NK-92 treated with Interleukin-12 subunit alpha and Interleukin-12 subunit beta, amount 100 ng/mL, for 24 hours (cell line): Measurements from ENCODE around the gene FAHD2A.
"Not testable (repeated sequence)": the region's sequence is repeated elsewhere in the genome, so short reads cannot be mapped to it uniquely, and the experiment has no call there.

Experiments
- DNase-seq: peaks from one replicate; lab custom pipeline; 2025; lab: John Stamatoyannopoulos, UW

FAHD2A gene

GRCh38 chr2:95376311-95377215 lies 25.9 kb upstream of the FAHD2A start:
- no peak for DNase-seq

DNA sequence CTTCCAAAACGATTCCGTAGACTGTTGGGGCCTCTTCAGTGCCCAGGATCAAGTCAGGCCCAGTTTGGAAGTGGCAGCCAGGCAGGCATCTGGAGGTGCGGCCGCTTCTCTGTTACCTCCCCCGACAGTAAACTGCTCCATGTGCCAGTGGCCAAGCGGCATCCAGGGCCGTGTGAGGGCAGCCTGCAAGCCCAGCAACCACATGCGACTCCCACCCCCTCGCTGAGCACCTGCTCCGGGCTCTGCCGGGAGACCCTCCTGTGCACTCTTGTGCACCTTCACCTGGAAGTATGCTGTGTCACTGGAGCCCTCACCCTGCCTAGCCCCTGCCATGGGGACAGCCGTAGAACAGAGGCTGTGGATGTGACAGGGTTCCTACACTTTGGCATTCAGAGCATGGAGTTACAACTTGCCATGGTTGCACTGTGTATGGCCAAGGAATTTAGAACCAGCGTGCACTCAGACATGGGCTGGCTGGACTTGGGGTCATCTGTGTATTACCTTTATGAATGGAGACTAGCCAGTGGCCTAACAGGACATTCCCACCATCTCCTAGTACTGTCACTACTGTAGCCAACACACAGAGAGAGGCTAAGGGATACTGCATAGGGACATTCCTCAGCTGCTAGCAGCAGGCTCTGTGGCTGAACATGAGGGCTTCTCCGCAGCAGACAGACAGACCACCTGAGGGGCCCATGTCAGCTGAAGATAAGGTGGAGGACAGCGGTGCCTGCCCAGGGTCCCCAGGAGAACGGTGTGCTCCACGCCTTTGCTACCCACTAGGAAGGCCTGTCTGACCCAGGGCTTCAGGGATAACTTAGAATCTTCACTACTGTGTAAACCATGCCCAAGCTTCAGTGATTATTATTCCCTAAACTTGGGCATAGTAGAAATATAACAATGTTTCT lies 25.0 kb upstream of the FAHD2A start:
- no peak for DNase-seq

DNA sequence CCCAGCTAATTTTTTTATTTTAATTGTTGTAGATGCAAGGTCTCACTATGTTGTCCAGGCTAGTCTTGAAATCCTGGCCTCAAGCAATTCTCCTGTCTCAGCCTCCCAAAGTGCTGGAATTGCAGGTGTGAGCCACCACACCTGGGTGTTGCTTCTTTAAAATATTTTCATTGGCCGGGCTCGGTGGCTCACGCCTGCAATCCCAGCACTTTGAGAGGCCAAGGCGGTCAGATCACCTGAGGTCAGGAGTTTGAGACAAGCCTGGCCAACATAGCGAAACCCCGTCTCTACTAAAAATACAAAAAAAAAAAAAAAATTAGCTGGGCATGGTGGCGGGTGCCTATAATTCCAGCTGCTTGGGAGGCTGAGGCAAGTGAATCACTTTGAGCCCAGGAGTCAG lies 24.2 kb upstream of the FAHD2A start:
- DNase-seq: not testable (repeated sequence)

GRCh38 chr2:95379371-95379831 lies 23.1 kb upstream of the FAHD2A start:
- DNase-seq: no peak

DNA sequence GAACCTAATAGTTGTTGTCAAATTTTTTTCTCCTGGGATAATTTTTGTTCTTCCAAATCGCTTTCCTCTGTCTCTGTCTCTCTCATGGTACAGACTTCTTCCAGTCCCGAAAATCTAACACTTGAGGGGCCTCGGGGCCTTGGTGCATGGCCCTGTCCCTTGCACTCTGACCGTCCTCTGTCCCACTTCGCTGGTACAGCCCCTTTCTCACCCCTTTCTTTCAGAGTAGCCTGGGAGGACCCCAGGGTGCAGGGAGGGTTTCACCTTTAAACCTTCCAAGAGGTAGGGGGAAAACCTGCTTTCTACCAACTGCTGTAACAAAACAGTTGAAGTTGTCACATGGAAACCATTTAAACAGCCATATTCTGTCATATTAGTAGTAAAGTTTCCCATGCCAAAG lies 22.2 kb upstream of the FAHD2A start:
- DNase-seq: no peak

DNA sequence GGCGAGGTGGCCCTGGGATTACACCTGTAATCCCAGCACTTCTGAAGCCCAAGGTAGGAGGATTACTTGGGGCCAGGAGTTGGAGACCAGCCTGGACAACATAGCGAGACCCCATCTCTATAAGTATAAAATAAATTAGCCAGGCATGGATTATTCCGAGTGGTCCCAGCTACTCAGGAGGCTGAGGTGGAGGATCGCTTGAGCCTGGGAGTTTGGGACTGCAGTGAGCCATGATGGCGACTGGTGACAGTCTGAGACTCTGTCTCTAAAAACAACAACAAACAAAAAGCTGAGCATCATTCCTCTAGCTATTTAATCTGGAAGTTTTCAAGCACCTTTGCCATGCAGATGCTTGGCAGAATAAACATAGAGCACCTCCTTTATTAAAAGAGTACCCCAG lies 21.8 kb upstream of the FAHD2A start:
- no peak for DNase-seq

DNA sequence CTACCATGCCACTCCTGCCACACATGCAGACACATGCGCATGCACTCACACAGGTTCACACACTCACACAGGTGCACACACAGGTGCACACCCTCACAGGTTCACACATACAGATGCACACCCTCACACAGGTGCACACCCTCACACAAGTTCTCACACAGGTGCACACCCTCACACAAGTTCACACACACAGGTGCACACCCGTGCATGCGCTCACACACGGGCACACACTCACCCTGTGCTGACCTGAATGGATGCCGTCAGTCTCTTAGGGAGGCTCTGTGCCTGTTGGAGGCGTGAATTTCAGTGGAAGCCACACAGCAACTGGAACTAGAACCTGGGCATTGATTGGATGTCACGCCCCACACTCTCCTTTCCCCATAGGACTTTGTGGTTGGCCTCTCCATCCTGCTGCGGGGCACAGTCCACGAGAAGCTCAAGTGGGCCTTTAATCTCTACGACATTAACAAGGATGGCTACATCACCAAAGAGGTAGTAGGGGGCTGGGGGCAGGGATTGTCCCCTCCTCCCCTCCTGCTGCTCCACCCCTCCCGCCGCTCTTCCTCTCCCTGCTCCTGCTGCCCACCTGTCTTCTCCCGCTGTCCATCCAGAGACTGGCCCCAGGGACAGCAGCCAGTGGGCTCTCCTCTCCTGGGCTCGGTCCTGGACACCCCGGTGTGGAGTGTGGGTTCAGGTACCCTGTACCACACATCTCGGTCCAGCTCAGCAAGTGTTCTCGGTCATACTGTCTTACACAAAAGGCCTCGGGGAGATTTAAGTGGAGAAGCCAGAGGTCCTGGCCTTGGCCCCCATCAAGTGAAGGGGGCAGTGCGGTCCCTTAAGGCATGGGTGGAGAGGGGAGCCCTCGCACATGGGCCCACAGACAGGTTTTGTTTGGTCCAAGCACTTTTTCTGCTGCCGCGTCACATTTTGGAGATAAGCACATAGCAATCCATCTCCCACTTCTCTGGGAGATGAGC lies 21.0 kb upstream of the FAHD2A start:
- no peak for DNase-seq

GRCh38 chr2:95382192-95382591 lies 20.3 kb upstream of the FAHD2A start:
- DNase-seq: no peak

- no peak for DNase-seq
Measured at GRCh38 chr2:95382686-95383634, 19.5 kb upstream of the FAHD2A start.

GRCh38 chr2:95383635-95384027 lies 18.9 kb upstream of the FAHD2A start:
- DNase-seq: no peak

DNA sequence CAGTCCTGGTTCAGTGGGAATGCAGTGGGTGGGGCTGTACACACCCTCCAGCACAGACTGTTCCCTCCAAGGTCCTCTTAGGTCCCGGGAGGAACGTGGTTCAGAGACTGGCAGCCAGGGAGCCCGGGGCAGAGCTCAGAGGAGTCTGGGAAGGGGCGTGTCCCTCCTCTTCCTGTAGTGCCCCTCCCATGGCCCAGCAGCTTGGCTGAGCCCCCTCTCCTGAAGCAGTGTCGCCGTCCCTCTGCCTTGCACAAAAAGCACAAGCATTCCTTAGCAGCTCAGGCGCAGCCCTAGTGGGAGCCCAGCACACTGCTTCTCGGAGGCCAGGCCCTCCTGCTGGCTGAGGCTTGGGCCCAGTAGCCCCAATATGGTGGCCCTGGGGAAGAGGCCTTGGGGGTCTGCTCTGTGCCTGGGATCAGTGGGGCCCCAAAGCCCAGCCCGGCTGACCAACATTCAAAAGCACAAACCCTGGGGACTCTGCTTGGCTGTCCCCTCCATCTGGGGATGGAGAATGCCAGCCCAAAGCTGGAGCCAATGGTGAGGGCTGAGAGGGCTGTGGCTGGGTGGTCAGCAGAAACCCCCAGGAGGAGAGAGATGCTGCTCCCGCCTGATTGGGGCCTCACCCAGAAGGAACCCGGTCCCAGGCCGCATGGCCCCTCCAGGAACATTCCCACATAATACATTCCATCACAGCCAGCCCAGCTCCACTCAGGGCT lies 17.5 kb upstream of the FAHD2A start:
- no peak for DNase-seq

DNA sequence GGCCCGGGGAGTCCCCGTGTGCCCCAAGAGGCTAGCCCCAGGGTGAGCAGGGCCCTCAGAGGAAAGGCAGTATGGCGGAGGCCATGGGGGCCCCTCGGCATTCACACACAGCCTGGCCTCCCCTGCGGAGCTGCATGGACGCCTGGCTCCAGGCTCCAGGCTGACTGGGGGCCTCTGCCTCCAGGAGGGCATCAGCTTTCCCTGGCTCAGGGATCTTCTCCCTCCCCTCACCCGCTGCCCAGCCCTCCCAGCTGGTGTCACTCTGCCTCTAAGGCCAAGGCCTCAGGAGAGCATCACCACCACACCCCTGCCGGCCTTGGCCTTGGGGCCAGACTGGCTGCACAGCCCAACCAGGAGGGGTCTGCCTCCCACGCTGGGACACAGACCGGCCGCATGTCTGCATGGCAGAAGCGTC lies 16.9 kb upstream of the FAHD2A start:
- no peak for DNase-seq

GRCh38 chr2:95386031-95386430 lies 16.5 kb upstream of the FAHD2A start:
- DNase-seq: no peak

DNA sequence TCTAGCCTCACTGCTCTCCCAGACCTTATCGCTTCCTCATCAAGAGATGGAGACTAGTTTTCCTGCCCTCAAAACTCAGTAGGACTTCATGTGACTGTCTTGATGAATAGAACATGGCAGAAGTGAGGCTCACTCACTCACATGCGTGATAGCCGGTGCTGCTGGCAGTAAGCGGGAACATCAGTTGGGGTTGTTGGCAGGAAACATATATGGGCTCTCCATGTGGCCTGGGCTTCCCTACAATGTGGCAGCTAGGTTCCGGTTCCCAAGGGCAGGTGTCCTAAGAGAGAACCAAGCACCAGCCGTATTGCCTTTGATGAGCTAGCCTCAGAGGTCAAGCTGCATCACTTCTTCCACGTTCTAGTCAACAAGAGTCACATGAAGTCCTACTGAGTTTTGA lies 15.2 kb upstream of the FAHD2A start:
- no peak for DNase-seq

GRCh38 chr2:95388091-95388692 lies 14.3 kb upstream of the FAHD2A start:
- DNase-seq: no peak

DNA sequence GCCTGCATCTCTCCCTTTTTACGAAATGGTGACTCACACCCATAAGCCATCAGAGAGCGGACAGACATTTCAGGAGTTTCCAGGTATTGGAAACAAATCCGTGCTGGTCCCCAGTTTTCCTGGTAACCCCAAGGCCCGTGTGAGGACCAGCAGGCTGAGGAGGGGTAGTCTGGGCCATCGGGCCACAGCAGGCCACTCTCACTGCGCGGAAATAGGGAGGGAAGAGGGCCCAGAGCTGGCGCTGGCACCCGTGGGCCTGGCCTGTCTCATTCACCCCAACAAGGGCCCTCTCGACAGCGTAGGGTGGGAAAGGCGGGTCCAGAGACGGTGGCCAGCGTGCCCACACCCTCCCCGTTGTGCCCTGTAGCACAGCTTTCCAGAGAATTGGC lies 13.7 kb upstream of the FAHD2A start:
- DNase-seq: no peak

- DNase-seq: peak; percentile 20
Measured at GRCh38 chr2:95389245-95390119, 13.0 kb upstream of the FAHD2A start.

DNA sequence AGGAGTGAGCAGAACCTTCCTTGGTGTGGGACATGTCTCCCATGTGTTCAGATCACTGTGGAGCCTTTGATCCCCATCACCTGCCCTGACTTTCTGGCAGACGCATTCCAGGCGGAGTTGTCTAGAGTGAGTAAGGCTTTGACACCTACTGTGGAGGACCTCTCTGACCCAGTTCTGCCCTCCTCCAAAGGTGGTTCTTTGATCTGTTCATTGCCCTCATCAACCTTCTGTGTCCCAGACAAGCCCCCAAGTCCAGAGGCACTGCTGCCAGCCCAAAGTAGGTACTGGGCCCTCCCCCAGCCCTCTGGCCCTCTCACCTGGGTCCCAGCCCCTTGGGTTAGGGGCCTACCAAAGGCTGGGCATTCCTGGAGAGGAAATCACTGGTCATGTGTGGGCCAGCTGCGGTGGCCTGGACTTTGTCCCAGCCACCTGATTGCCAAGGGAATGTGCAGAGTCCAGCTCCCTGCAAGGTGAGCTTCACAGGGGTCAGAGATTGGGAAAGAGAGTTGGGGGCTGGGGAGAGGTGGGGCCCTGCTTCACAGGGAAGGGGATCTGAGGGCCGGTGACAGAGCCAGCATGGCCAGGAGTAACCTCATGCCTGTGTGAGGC lies 12.1 kb upstream of the FAHD2A start:
- DNase-seq: no peak
